Bronchial epithelial cell (primary cell): ENCODE data around the gene NISCH. TPM values are rescaled to one million over a fixed set of nuclear protein-coding genes. Genes with fewer than 3 reads are reported as not detected.

Experiments
- DNase-seq: peaks from one replicate; pipeline ENCODE4 v3.0.0-alpha.2; 2010; ENCODE audit warnings: low read depth
- FAIRE-seq: peaks from 2 replicates; lab custom pipeline; 2011; peaks lifted over from hg19 to GRCh38; lab: Jason Lieb, UNC
- H3K27me3 ChIP-seq: 2 replicates; pipeline ENCODE4 v1.5.1; 2011; ENCODE audit warnings: low read length; ENCODE audit not compliant: control insufficient read depth, insufficient read depth
- H3K36me3 ChIP-seq: 2 replicates; pipeline ENCODE4 v1.5.1; 2011; ENCODE audit warnings: low read length; ENCODE audit not compliant: control insufficient read depth, insufficient read depth
- H3K4me3 ChIP-seq: 2 replicates; pipeline ENCODE4 v1.5.1; 2011; ENCODE audit warnings: mild to moderate bottlenecking, low read depth, low read length, control low read depth
- total RNA-seq: library from RNA; depleted of rRNA; stranded (reverse); fragments of >200 nt; gene quantifications from 2 replicates; pipeline ENCODE4 v1.2.1, GENCODE V29; 2014
- TF ChIP-seq, protein P1 (sequence below): IDR thresholded peaks from 2 replicates; pipeline ENCODE4 v1.5.1; 2011; ENCODE audit warnings: mild to moderate bottlenecking, moderate library complexity, low read length, control low read depth, inconsistent platforms; ENCODE audit not compliant: insufficient read depth, severe bottlenecking

NISCH gene
- total RNA-seq, 1 donor from 2014 or later, result 30.5 TPM

DNA sequence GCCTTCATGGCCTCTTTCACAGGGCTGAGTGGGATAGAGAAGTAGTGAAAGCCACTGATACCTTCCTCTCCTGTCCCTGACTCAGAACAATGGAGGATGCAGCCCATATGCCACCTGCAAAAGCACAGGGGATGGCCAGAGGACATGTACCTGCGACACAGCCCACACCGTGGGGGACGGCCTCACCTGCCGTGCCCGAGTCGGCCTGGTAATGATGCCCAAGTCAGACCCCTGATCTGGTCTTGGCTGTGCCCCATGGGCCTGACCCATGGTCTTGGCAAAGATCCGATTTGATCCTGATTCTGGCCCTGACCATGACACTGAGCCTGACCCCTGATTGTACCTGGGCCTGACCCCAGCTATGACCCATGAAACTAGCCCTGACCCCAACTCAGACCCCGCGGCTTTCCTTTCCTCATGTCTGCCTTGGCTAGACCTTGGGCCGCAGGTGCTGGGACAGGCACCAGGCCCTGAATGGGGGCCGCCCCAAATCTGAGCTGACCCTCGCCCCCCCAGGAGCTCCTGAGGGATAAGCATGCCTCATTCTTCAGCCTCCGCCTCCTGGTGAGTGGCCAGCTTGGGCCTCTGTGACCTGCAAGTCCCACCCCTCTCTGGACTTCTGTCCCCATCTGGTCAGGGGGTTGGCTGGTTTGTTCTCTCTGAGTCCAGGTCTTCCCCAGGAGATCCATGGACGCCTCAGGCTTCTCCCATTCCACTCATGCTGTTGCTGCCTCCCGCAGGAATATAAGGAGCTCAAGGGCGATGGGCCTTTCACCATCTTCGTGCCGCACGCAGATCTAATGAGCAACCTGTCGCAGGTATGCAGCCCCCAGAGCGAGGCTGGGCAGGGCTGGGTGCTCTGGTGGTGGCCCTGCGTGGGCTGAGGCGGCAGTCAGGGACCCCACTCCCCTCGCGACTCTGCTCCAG is 62.7 kb downstream of the NISCH start:
- Histone ChIP-seq H3K4me3 (no peak overlapping the region), H3K27me3 (peaks cover 3% of the 10 kb centered on the region), H3K36me3 (no peaks in the 10 kb centered on the region)
- FAIRE-seq (no peak), DNase-seq (no peak)
- TF ChIP-seq, protein P1, sequence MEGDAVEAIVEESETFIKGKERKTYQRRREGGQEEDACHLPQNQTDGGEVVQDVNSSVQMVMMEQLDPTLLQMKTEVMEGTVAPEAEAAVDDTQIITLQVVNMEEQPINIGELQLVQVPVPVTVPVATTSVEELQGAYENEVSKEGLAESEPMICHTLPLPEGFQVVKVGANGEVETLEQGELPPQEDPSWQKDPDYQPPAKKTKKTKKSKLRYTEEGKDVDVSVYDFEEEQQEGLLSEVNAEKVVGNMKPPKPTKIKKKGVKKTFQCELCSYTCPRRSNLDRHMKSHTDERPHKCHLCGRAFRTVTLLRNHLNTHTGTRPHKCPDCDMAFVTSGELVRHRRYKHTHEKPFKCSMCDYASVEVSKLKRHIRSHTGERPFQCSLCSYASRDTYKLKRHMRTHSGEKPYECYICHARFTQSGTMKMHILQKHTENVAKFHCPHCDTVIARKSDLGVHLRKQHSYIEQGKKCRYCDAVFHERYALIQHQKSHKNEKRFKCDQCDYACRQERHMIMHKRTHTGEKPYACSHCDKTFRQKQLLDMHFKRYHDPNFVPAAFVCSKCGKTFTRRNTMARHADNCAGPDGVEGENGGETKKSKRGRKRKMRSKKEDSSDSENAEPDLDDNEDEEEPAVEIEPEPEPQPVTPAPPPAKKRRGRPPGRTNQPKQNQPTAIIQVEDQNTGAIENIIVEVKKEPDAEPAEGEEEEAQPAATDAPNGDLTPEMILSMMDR, result no peak

DNA sequence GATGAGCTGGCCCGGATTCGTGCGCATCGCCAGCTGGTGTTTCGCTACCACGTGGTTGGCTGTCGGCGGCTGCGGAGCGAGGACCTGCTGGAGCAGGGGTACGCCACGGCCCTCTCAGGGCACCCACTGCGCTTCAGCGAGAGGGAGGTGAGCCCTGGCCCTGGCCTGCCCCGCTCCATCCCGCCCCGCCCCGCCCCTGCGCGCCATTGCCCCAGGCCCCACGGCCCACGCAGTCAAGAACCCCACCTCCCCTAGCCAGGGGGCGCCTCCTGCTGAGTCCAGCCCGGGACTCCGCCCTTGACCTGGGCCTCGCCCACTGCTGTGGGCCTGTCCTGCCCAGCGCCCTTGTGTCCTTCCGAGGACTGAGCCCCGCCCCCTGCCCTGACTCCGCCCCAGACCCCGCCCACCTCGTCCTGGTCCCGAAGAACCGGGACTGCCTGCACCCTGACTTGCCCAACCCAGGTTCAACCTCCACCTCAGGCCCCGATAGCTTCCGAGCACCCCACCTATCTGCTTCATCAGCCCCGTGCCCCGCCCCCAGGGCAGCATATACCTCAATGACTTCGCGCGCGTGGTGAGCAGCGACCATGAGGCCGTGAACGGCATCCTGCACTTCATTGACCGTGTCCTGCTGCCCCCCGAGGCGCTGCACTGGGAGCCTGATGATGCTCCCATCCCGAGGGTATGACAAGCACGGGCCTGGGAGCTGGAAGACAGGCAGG is 63.5 kb downstream of the NISCH start:
- peaks cover 3% of the 10 kb centered on the region for H3K27me3 ChIP-seq
- peaks cover 2% of the 10 kb centered on the region for H3K36me3 ChIP-seq
- H3K4me3 ChIP-seq, result peak overlapping the region; percentile 22
- no peak for DNase-seq
- TF ChIP-seq, protein P1, result no peak
- no peak for FAIRE-seq

DNA sequence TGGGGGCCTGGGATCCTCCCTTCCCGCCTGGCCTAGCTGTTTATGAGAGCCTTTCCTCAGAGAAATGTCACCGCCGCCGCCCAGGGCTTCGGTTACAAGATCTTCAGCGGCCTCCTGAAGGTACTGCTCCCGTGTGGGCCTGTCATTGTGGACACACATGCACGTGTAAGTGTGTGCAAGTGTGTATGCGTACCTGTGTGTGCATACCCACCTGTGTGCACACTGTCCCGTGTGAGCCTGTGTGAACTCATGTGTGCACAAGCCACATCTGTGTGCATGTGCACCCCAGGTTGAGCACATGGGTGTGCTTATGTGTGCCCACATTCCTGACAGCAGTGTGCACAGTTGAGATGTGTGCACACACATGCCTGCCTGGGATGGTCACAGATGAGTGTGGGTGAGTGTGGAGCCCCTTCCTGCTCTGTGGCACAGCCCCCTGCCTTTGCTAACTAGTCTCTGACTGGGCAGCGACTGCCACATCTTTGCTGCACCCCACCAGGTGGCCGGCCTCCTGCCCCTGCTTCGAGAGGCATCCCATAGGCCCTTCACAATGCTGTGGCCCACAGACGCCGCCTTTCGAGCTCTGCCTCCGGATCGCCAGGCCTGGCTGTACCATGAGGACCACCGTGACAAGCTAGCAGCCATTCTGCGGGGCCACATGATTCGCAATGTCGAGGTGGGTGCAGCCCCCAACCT is 64.2 kb downstream of the NISCH start:
- FAIRE-seq (peak; percentile 85), DNase-seq (no peak)
- Histone ChIP-seq H3K27me3 (peaks cover 3% of the 10 kb centered on the region), H3K36me3 (peaks cover 5% of the 10 kb centered on the region), H3K4me3 (no peak overlapping the region)
- TF ChIP-seq, protein P1, result no peak

DNA sequence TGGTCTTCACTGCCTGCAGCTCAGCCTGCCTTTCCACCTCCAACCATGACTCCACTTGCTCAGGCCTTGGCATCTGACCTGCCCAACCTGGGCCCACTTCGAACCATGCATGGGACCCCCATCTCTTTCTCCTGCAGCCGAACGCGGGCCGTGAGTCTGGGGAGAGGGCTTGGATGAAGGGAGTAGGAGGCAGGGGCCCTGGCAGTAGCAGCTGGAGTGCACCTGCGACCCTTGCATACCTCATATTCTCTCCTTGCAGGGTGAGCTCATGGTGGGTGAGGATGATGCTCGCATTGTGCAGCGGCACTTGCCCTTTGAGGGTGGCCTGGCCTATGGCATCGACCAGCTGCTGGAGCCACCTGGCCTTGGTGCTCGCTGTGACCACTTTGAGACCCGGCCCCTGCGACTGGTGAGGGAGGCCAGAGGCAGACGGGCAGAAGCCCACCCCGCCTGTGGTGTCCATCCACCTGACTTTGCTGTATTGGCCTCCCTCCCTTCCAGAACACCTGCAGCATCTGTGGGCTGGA is 64.8 kb downstream of the NISCH start:
- H3K27me3 ChIP-seq, result peaks cover 3% of the 10 kb centered on the region
- H3K36me3 ChIP-seq, result peaks cover 5% of the 10 kb centered on the region
- FAIRE-seq, result no peak
- TF ChIP-seq, protein P1, result no peak
- H3K4me3 ChIP-seq, result no peak overlapping the region
- DNase-seq, result no peak

DNA sequence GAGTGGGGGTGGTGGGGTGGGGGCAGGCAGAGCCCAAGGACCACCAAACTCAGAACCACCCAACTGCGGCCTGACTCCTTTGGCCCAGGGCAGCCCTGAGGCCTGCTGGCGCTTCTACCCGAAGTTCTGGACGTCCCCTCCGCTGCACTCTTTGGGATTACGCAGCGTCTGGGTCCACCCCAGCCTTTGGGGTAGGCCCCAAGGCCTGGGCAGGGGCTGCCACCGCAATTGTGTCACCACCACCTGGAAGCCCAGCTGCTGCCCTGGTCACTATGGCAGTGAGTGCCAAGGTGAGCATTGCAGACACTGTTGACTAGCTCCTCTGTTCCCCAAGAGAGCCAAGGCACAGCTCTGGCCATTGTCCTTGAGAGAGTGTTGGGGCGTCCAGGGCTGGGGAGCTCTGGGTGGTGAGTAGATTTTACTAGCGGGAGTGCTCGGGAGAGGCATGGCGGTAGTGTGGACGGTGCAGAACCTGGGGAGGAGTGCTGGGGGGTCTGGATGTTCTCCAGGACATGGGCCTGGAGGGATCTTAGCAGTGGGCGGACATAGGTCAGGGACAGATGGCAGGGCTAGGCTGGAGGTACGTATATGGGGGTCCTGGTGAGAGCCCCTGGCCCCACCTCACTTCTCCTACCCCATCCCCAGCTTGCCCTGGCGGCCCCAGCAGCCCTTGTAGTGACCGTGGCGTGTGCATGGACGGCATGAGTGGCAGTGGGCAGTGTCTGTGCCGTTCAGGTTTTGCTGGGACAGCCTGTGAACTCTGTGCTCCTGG is 65.5 kb downstream of the NISCH start:
- no peak for FAIRE-seq
- TF ChIP-seq, protein P1, result no peak
- Histone ChIP-seq H3K36me3 (peaks cover 5% of the 10 kb centered on the region), H3K4me3 (no peak overlapping the region), H3K27me3 (peaks cover 3% of the 10 kb centered on the region)
- DNase-seq, result no peak
